ENCODE results near the gene ANO7.

ANO7 gene

GRCh38 chr2:241214209-241214608 lies 25.7 kb downstream of the ANO7 start:
- H3K4me3 ChIP-seq: no peak overlapping the region
- no peaks in the 10 kb centered on the region for H3K36me3 ChIP-seq (replicated peaks)
- no peak for DNase-seq (ENCODE audit: low spot score in 2 of 2)
- H3K27me3 ChIP-seq (ENCODE audit: low read depth): no peaks in the 10 kb centered on the region
- in situ Hi-C loops (cut with MboI; ENCODE audit: low sequenced_read_pairs): no loop called here
- no peaks in the 10 kb centered on the region for H3K9me3 ChIP-seq
- H3K4me1 ChIP-seq: peaks cover 16% of the 10 kb centered on the region

GRCh38 chr2:241214766-241215165 lies 26.3 kb downstream of the ANO7 start:
- in situ Hi-C loops (cut with MboI; ENCODE audit: low sequenced_read_pairs): no loop called here
- Histone ChIP-seq H3K4me1 (peaks cover 17% of the 10 kb centered on the region), H3K9me3 (no peaks in the 10 kb centered on the region)

GRCh38 chr2:241215421-241215820 lies 26.9 kb downstream of the ANO7 start:
- no peaks in the 10 kb centered on the region for H3K9me3 ChIP-seq
- H3K4me1 ChIP-seq: peaks cover 17% of the 10 kb centered on the region
- in situ Hi-C loops (cut with MboI; ENCODE audit: low sequenced_read_pairs): no loop called here
- no peak for DNase-seq (ENCODE audit: low spot score in 2 of 2)
- H3K4me3 ChIP-seq: no peak overlapping the region
- H3K36me3 ChIP-seq (replicated peaks): no peaks in the 10 kb centered on the region
- no peaks in the 10 kb centered on the region for H3K27me3 ChIP-seq (ENCODE audit: low read depth)

More at GRCh38 chr2:241214766-241215165, 26.3 kb downstream of the ANO7 start:
- Histone ChIP-seq H3K36me3 (replicated peaks) (no peaks in the 10 kb centered on the region), H3K4me3 (no peak overlapping the region), H3K27me3 (ENCODE audit: low read depth) (no peaks in the 10 kb centered on the region)
- no peak for DNase-seq (ENCODE audit: low spot score in 2 of 2)

GRCh38 chr2:241216211-241216761 lies 27.8 kb downstream of the ANO7 start:
- peaks cover 11% of the 10 kb centered on the region for H3K4me1 ChIP-seq
- DNase-seq (ENCODE audit: low spot score in 2 of 2): no peak
- no peaks in the 10 kb centered on the region for H3K9me3 ChIP-seq
- no peak overlapping the region for H3K4me3 ChIP-seq
- no peaks in the 10 kb centered on the region for H3K27me3 ChIP-seq (ENCODE audit: low read depth)
- in situ Hi-C loops (cut with MboI; ENCODE audit: low sequenced_read_pairs): no loop called here
- H3K36me3 ChIP-seq (replicated peaks): no peaks in the 10 kb centered on the region

GRCh38 chr2:241217320-241218031 lies 29.0 kb downstream of the ANO7 start:
- peaks cover 7% of the 10 kb centered on the region for H3K4me1 ChIP-seq
- DNase-seq (ENCODE audit: low spot score in 2 of 2): peak; percentile 47 to 82
- H3K4me3 ChIP-seq: peak overlapping the region; percentile 32
- H3K9me3 ChIP-seq: no peaks in the 10 kb centered on the region
- no peaks in the 10 kb centered on the region for H3K27me3 ChIP-seq (ENCODE audit: low read depth)
- H3K36me3 ChIP-seq (replicated peaks): no peaks in the 10 kb centered on the region
- in situ Hi-C loops (cut with MboI; ENCODE audit: low sequenced_read_pairs): no loop called here

- in situ Hi-C loops (cut with MboI; ENCODE audit: low sequenced_read_pairs): no loop called here
- DNase-seq (ENCODE audit: low spot score in 2 of 2): peak; percentile 39 to 77
- Histone ChIP-seq H3K9me3 (no peaks in the 10 kb centered on the region), H3K27me3 (ENCODE audit: low read depth) (no peaks in the 10 kb centered on the region), H3K4me1 (peaks cover 7% of the 10 kb centered on the region), H3K4me3 (peak overlapping the region; percentile 35), H3K36me3 (replicated peaks) (no peaks in the 10 kb centered on the region)
Measured at GRCh38 chr2:241218131-241219029, 29.9 kb downstream of the ANO7 start.

- no peaks in the 10 kb centered on the region for H3K36me3 ChIP-seq (replicated peaks)
- peaks cover 7% of the 10 kb centered on the region for H3K4me1 ChIP-seq
- no peaks in the 10 kb centered on the region for H3K9me3 ChIP-seq
- in situ Hi-C loops (cut with MboI; ENCODE audit: low sequenced_read_pairs): no loop called here
- no peaks in the 10 kb centered on the region for H3K27me3 ChIP-seq (ENCODE audit: low read depth)
- DNase-seq (ENCODE audit: low spot score in 2 of 2): no peak
- peak overlapping the region; percentile 35 for H3K4me3 ChIP-seq
Measured at GRCh38 chr2:241219030-241219382, 30.5 kb downstream of the ANO7 start.

GRCh38 chr2:241219856-241220356 lies 31.4 kb downstream of the ANO7 start:
- Histone ChIP-seq H3K27me3 (ENCODE audit: low read depth) (no peaks in the 10 kb centered on the region), H3K4me1 (peaks cover 7% of the 10 kb centered on the region), H3K36me3 (replicated peaks) (no peaks in the 10 kb centered on the region; the same call in 1 of the 2 replicates), H3K9me3 (no peaks in the 10 kb centered on the region), H3K4me3 (no peak overlapping the region)
- in situ Hi-C loops (cut with MboI; ENCODE audit: low sequenced_read_pairs): no loop called here
- DNase-seq (ENCODE audit: low spot score in 2 of 2): no peak

- no peak for DNase-seq (ENCODE audit: low spot score in 2 of 2)
- no peaks in the 10 kb centered on the region for H3K9me3 ChIP-seq
- H3K4me1 ChIP-seq: peaks cover 4% of the 10 kb centered on the region
- H3K27me3 ChIP-seq (ENCODE audit: low read depth): no peaks in the 10 kb centered on the region
- in situ Hi-C loops (cut with MboI; ENCODE audit: low sequenced_read_pairs): no loop called here
- H3K36me3 ChIP-seq (replicated peaks): peaks cover 26% of the 10 kb centered on the region
- no peak overlapping the region for H3K4me3 ChIP-seq
Measured at GRCh38 chr2:241223211-241224017, 34.9 kb downstream of the ANO7 start.

- no peak for DNase-seq (ENCODE audit: low spot score in 2 of 2)
- peaks cover under 1% of the 10 kb centered on the region for H3K4me1 ChIP-seq
Measured at GRCh38 chr2:241224018-241224850, 35.8 kb downstream of the ANO7 start.

GRCh38 chr2:241224851-241225438 lies 36.5 kb downstream of the ANO7 start:
- no peak overlapping the region for H3K4me3 ChIP-seq
- peaks cover 39% of the 10 kb centered on the region for H3K36me3 ChIP-seq (replicated peaks)
- no peak for DNase-seq (ENCODE audit: low spot score in 2 of 2)
- no peaks in the 10 kb centered on the region for H3K4me1 ChIP-seq
- H3K9me3 ChIP-seq: no peaks in the 10 kb centered on the region
- no peaks in the 10 kb centered on the region for H3K27me3 ChIP-seq (ENCODE audit: low read depth)
- in situ Hi-C loops (cut with MboI; ENCODE audit: low sequenced_read_pairs): no loop called here

More at GRCh38 chr2:241224018-241224850, 35.8 kb downstream of the ANO7 start:
- Histone ChIP-seq H3K4me3 (no peak overlapping the region), H3K9me3 (no peaks in the 10 kb centered on the region), H3K27me3 (ENCODE audit: low read depth) (no peaks in the 10 kb centered on the region), H3K36me3 (replicated peaks) (peaks cover 34% of the 10 kb centered on the region)
- in situ Hi-C loops (cut with MboI; ENCODE audit: low sequenced_read_pairs): no loop called here

GRCh38 chr2:241225545-241225944 lies 37.1 kb downstream of the ANO7 start:
- Histone ChIP-seq H3K36me3 (replicated peaks) (peaks cover 45% of the 10 kb centered on the region), H3K9me3 (no peaks in the 10 kb centered on the region), H3K4me3 (no peak overlapping the region), H3K27me3 (ENCODE audit: low read depth) (no peaks in the 10 kb centered on the region), H3K4me1 (no peaks in the 10 kb centered on the region)
- in situ Hi-C loops (cut with MboI; ENCODE audit: low sequenced_read_pairs): no loop called here
- DNase-seq (ENCODE audit: low spot score in 2 of 2): no peak
